GM18508 (cell line): ENCODE data around the gene PTPRF.
"Not testable (repeated sequence)": the region's sequence is repeated elsewhere in the genome, so short reads cannot be mapped to it uniquely, and the experiment has no call there.

Source experiments
- ATAC-seq: cut with Tn5 transposase; IDR thresholded peaks from one replicate; pipeline ENCODE4 v1.9.1; 2021; ENCODE audit warnings: moderate number of reproducible peaks; ENCODE audit not compliant: insufficient read depth, unreplicated experiment

PTPRF gene

DNA sequence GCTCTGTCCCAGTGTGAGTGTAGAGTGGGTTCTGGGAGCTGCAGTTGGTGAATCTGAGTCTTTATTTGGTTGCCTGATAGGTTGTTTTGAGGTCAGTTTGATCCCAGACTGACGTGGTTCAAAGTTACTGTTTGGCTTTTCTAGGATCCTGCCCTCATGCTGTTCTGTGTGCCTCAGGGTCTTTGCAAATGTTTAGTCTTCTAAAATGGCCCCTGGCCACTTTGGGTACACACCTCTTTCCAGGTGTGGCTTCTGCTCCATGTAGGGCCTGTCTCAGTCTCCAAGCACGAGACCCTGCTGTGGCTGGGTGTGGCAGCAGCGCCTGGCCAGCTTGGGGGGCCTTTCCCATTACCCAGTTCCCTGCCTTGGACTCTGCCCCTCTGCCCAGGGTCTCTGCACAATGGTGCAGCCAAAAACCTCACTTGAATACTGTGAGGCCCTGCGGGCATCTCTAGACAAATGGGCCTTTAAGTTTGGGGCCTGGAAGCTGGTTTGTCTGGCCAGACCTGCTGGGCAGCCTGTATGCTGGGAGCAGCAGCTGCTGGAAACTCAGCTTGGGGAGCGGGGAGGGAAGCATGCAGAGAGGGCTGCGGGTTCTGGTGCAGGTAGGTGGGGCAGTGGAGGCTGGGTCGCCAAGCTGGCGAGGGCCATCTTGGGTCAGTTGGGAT is 5.6 kb downstream of the PTPRF start:
- ATAC-seq = no peak

DNA sequence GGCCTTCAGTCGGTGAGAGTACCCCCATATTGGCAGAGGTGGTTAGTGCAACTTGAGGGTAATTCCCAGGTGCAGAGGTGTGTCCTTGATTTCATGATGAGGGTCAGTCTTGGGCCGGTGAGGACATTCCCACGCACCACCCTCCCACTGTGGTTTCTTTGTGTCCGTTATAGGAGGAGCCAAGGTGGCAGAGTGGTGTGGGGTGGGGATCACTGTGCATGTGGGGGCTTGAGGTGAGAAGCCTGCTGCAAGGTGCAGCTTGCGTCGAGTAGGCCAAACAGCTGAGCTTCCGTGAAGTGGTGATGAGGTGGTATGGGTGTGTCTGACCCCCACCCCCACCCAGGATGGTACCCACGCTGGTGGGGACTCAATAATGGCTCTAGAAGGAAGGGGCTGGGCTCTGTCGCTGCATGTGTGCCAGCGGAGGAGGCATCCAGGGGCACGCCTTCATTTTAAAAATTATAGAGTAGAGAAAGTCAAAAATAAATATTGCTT is 6.2 kb downstream of the PTPRF start:
- ATAC-seq = no peak

DNA sequence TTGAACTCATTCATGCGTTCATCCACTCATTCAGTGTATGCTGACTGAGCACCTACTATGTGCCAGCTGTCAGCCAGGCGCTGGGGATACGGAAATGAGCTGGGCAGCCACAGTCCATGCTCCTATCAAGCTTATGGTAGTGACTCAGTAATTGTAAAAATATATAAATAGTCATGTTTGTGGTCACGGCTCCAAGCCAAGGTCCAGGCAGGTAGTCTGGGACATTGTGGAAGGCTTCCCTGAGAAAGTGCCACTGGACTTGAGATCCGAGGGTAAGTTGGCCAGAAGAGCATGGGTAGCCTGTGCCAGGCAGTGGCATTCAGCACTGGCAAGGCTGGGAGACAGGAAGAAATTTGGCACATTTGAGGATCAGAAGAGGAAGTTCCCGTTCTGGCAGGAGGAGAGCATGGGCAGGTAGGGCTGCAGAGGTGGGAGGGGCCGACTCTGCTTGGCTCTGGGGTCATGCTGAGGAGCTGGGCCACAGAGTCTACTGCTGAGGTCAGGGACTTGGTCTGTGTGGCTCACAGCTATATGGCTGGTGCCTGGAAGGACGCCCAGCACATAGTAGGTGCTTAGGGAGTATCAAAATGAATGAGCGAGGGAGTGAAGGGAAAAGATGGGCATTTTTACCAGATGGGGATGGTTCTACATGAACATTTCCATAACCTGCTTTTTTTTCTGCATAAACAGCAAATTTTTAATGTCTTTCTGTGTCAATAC is 6.9 kb downstream of the PTPRF start:
- ATAC-seq = no peak

- ATAC-seq = no peak
These were observed 7.4 kb downstream of the PTPRF start for GRCh38 chr1:43538143-43538487.

DNA sequence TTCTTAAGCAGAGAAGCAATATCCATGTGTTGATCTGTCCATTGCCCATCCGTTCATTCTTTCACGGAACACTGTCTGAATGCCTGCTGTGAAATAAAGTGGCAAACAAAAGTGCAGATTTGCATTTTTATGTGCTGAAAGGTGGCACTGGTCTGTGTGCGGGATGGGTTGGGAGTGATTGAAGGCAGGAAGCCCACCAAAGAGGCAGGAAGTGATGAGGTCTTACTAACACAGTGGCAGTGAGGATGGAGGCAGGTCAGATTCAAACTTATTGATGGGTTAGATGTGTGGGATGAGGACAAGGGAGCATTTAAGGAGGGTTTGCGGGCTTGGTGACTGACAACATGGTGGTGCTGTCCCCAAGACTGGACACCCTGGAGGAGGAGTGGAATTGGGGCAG is 8.3 kb downstream of the PTPRF start:
- no peak for ATAC-seq

GRCh38 chr1:43539726-43540434 is 9.2 kb downstream of the PTPRF start:
- no peak for ATAC-seq

- ATAC-seq = no peak
These were observed 10.0 kb downstream of the PTPRF start for GRCh38 chr1:43540653-43541071.

GRCh38 chr1:43541141-43541540 is 10.5 kb downstream of the PTPRF start:
- no peak for ATAC-seq

DNA sequence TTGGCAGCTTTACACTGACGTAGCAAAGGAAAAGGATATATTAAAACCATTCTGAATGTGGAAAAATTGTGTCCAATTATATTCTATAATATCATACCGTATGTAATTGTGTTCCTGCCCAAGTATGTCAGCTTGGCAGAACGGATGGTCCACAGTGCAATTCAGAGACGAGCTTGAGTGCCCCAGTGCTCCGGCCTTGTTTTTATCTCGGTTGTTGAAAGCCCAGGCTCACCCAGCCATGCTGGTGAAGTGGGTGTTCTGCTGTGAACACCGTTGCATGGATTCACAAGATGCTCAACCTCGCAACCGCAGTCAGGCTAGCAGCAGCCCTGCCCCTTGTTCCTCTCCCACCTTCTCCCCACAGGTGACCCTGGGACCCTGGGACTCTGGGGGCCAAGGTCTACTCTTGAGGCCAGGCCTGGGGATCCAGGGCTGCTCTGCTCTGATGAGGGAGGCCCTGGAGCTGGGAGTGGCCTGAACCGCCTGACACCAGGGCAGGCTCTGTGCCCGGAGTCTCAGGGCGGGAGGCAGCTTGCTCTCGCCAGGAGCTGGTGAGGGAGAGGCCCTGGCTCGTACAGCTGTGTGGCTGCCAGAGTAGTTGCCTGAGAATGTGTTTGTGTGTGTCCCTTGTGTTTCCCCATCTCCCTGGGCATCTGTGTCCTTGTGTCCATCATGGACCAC is 11.2 kb downstream of the PTPRF start:
- ATAC-seq = no peak

GRCh38 chr1:43542527-43543458 is 12.1 kb downstream of the PTPRF start:
- ATAC-seq = no peak

- no peak for ATAC-seq
These were observed 12.9 kb downstream of the PTPRF start for GRCh38 chr1:43543567-43543966.

- no peak for ATAC-seq
These were observed 14.6 kb downstream of the PTPRF start for GRCh38 chr1:43545339-43545694.

- ATAC-seq = no peak
These were observed 15.2 kb downstream of the PTPRF start for GRCh38 chr1:43545695-43546387.

DNA sequence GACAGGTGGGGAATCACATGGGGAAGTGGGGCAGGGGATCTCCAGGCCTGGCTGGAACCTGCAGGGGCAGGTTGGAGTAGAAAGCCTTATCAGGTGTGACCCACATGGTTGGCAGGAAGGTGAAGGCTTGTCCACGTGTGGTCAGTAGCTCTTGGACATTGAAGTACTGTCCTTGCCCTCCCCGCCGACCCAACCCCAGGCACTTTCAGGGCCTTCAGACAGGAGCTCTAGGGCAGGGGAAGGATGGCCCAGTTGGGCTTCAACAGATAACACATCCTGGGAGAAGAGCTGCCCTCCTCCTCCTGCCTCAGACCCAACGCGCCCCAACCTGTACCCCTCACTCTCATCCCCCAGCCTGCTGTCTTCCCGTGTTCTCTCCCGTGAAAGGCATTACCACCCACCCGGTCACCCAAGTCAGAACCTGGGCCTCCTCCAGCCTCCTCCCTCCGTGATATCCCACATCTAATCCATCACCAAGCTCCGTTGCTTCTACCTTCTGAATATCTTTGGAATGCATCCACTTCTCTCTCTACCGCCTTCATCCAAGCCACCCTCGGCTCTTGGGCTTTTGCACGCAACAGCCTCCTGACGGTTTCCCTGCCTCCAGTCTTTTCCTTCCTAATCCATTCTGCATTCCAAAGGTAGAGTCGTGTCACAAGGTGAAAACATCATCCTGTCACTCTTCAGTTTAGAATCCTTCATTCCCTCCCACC is 15.9 kb downstream of the PTPRF start:
- ATAC-seq = no peak

- ATAC-seq = no peak
These were observed 16.9 kb downstream of the PTPRF start for GRCh38 chr1:43547538-43548072.

DNA sequence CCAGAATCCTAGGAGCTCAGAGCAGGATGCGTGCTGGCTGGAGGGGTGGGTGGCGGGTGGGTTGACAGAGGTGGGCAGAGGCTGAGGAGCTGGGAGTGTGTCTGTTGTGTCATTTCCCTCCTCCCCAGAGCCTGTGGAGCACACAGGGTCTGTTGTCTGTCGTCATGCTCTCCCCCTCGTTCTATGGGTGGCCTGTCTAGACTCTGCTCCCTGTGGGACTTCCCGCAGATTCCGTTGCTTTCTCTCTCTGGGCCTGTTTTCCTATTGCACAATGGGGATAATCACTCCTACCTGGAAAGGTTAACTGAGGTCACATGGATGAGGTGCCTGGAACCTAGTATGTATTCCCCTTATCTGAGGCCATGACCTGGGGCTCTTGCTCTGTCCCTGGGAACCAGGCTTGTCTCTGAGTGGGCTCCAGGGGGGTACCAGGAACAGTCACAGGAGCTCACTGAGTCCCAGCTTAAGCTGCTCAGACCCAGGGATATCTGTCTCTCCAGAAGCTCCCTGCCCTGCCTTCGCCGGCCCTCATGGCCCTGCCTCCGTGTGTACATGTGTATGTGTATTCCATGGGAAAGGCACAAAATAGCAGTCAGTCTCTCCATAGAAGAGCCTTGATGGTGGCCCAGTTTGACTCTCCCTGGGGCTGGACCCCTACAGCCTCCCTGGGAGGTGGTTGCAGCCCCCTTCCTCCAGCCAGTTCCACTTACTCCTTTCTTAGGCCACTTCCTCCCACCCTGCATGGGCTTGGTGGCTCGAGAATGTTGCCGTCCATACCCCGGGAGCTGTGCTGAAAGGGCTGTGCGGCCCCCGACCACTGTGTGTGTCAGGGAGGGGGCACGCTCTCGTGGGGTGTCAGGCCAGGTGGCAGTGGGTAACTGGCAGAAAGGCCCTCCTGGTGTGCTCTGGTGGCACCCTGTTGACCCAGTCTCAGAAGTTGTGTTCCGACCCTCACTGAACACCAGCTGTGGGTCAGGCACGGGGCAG is 17.9 kb downstream of the PTPRF start:
- ATAC-seq = no peak

GRCh38 chr1:43549394-43549793 is 18.7 kb downstream of the PTPRF start:
- ATAC-seq = not testable (repeated sequence)
